ENCODE measurements around the gene ARHGEF12.

DNA sequence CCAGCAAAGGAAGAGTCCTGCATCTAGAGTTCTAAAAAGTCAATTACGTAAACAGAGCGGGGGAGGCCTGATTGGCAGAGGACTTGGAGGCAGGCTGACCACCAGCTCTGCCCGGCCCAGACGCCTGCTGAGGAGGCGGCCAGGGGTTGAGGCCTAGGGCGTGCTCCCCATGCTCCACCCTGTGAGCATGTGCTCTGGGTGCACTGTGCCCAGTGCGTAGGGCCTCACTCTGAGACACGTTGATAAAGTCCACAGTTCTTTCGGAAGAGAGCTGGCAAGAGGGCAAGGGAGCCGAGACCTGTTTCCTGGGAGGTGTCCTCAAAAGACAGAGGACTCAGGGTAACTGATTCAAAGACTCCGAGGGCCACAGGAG lies 200.6 kb downstream of the ARHGEF12 start:
- TF ChIP-seq RNF2 (IDR thresholded peaks at IDR 0.05; ENCODE audit: borderline replicate concordance, low read depth) (no peak), CTCF (IDR thresholded peaks at IDR 0.05) (no peak), RFX5 (IDR thresholded peaks at IDR 0.05) (no peak), MAX (IDR thresholded peaks at IDR 0.05) (no peak), JUN (IDR thresholded peaks at IDR 0.05) (no peak), RAD21 (conservative IDR thresholded peaks at IDR 0.05 in 1 of 2, IDR thresholded peaks at IDR 0.05 in 1 of 2) (no peak), HOXA7 (CRISPR knock-in tag; IDR thresholded peaks at IDR 0.05) (no peak), POLR2A (IDR thresholded peaks at IDR 0.05; ENCODE audit: low read length) (no peak)
